Neural cell (in vitro differentiated cells): ENCODE data around the gene UBA3.

Experiments
- CTCF ChIP-seq: fragments of 450-650 bp; IDR thresholded peaks from 2 replicates; pipeline ENCODE4 v1.5.1; 2014; ENCODE audit warnings: antibody characterized with exemption, mild to moderate bottlenecking, moderate library complexity; ENCODE audit not compliant: poor library complexity, severe bottlenecking
- EP300 ChIP-seq: fragments of 450-650 bp; conservative IDR thresholded peaks from 2 replicates; pipeline ENCODE4 v1.6.1; 2014; ENCODE audit warnings: antibody characterized with exemption, mild to moderate bottlenecking, moderate library complexity; ENCODE audit not compliant: poor library complexity, severe bottlenecking
- EZH2 ChIP-seq: fragments of 200-600, 300-800 bp; shearing (Covaris generic), sonication (generic); IDR thresholded peaks from 2 replicates; pipeline ENCODE4 v1.6.1; 2014; ENCODE audit warnings: antibody characterized with exemption, low read length, borderline replicate concordance, mild to moderate bottlenecking; ENCODE audit not compliant: insufficient read depth, poor library complexity, severe bottlenecking
- MXI1 ChIP-seq: fragments of 450-650 bp; conservative IDR thresholded peaks from 2 replicates; pipeline ENCODE4 v1.6.1; 2014; ENCODE audit warnings: antibody characterized with exemption, mild to moderate bottlenecking; ENCODE audit not compliant: poor library complexity, severe bottlenecking
- POLR2AphosphoS5 ChIP-seq: IDR thresholded peaks from 2 replicates; pipeline ENCODE4 v1.6.1; 2012
- RAD21 ChIP-seq: fragments of 450-650 bp; conservative IDR thresholded peaks from 2 replicates; pipeline ENCODE4 v1.6.1; 2014; ENCODE audit warnings: antibody characterized with exemption, mild to moderate bottlenecking, moderate library complexity
- SMC3 ChIP-seq: fragments of 450-650 bp; conservative IDR thresholded peaks from 2 replicates; pipeline ENCODE4 v1.6.1; 2014; ENCODE audit warnings: antibody characterized with exemption, mild to moderate bottlenecking, moderate library complexity; ENCODE audit not compliant: poor library complexity
- TAF1 ChIP-seq: IDR thresholded peaks from 2 replicates; pipeline ENCODE4 v1.6.1; 2012; ENCODE audit warnings: low read depth
- TF ChIP-seq, protein P1 (sequence below): IDR thresholded peaks from 2 replicates; pipeline ENCODE4 v1.6.1; 2012; ENCODE audit warnings: borderline replicate concordance

DNA sequence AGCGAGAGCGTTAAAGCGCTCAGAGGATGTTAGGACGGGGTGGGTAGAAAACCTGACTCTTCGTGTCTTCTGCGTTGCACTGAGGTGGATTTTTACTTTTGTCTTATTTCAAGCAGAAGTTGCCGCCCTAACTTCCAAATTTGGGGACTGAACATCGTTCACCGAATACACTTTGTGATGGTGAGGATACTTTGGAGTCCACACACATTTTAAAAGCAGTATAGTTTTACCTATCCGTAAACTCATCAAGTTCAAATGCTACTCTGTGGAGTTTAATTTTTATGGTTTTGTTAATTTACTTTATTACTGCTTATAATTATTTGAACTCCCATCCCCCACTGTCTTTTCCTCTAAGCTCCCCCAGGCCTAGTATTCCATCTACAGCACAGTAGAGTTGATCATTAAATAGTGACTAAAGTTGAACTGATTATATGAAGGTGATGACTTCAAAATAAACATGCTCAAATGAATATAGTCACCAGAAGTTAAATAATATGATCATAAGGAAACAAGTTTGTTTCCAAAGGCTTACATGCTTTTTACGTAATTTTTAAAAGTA lies 66.1 kb downstream of the UBA3 start:
- TF ChIP-seq CTCF (no peak), EZH2 (no peak), TAF1 (no peak), EP300 (no peak), SMC3 (no peak), POLR2AphosphoS5 (no peak), MXI1 (no peak), RAD21 (no peak)
- TF ChIP-seq, protein P1, sequence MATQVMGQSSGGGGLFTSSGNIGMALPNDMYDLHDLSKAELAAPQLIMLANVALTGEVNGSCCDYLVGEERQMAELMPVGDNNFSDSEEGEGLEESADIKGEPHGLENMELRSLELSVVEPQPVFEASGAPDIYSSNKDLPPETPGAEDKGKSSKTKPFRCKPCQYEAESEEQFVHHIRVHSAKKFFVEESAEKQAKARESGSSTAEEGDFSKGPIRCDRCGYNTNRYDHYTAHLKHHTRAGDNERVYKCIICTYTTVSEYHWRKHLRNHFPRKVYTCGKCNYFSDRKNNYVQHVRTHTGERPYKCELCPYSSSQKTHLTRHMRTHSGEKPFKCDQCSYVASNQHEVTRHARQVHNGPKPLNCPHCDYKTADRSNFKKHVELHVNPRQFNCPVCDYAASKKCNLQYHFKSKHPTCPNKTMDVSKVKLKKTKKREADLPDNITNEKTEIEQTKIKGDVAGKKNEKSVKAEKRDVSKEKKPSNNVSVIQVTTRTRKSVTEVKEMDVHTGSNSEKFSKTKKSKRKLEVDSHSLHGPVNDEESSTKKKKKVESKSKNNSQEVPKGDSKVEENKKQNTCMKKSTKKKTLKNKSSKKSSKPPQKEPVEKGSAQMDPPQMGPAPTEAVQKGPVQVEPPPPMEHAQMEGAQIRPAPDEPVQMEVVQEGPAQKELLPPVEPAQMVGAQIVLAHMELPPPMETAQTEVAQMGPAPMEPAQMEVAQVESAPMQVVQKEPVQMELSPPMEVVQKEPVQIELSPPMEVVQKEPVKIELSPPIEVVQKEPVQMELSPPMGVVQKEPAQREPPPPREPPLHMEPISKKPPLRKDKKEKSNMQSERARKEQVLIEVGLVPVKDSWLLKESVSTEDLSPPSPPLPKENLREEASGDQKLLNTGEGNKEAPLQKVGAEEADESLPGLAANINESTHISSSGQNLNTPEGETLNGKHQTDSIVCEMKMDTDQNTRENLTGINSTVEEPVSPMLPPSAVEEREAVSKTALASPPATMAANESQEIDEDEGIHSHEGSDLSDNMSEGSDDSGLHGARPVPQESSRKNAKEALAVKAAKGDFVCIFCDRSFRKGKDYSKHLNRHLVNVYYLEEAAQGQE: no peak
